Natural killer cell (primary cell): ENCODE measurements around the gene C16orf74. TPM values are rescaled to one million over a fixed set of nuclear protein-coding genes. Genes with fewer than 3 reads are reported as not detected.
A peak's percentile ranks its signal among the peaks of the same experiment; 100 is the strongest.

Experiments used
- ATAC-seq, 3 donors: fragments of 150-1000 bp in 2 of 3; fragments of 200-7000 bp in 1 of 3; cut with Tn5 transposase; 1 replicate in 1 of 3; 2 replicates in 2 of 3; pipeline ENCODE4 v1.10.0; 2021; ENCODE audit warnings: mild to moderate bottlenecking in 2 of 3, moderate library complexity in 2 of 3
- DNase-seq, 2 donors: peaks; one replicate each; pipeline versions ENCODE4 v3.0.0 to v3.0.0-alpha.2; 2013 to 2021; ENCODE audit warnings: mixed read lengths in 1 of 2
- H3K27ac ChIP-seq: one replicate; pipeline ENCODE4 v1.5.1; 2013; ENCODE audit warnings: mild to moderate bottlenecking, low read length
- H3K27me3 ChIP-seq: one replicate; pipeline ENCODE4 v1.6.1; 2013; ENCODE audit warnings: low read length; ENCODE audit not compliant: control insufficient read depth, insufficient read depth
- H3K36me3 ChIP-seq: one replicate; pipeline ENCODE4 v1.6.1; 2013; ENCODE audit warnings: low read length; ENCODE audit not compliant: control insufficient read depth, insufficient read depth
- H3K4me1 ChIP-seq: one replicate; pipeline ENCODE4 v1.6.1; 2013; ENCODE audit warnings: low read length; ENCODE audit not compliant: control insufficient read depth, insufficient read depth
- H3K4me3 ChIP-seq: one replicate; pipeline ENCODE4 v1.5.1; 2013; ENCODE audit warnings: low read length
- H3K9me3 ChIP-seq: one replicate; pipeline ENCODE4 v1.6.1; 2013; ENCODE audit warnings: low read length; ENCODE audit not compliant: control insufficient read depth, insufficient read depth
- H3K27ac Mint-ChIP-seq, 2 donors: one replicate each; pipeline ENCODE4 v1.8.0; 2022; ENCODE audit warnings: mild to moderate bottlenecking in 2 of 2, mixed read lengths in 2 of 2, moderate library complexity in 1 of 2
- H3K27me3 Mint-ChIP-seq, 2 donors: one replicate each; pipeline ENCODE4 v1.8.0; 2022; ENCODE audit warnings: low read depth in 2 of 2, mixed read lengths in 2 of 2
- H3K36me3 Mint-ChIP-seq: one replicate; pipeline ENCODE4 v1.8.0; 2022; ENCODE audit warnings: mixed read lengths
- H3K4me1 Mint-ChIP-seq, 2 donors: one replicate each; pipeline ENCODE4 v1.8.0; 2022; ENCODE audit warnings: mixed read lengths in 2 of 2
- H3K4me3 Mint-ChIP-seq: one replicate; pipeline ENCODE4 v1.8.0; 2022; ENCODE audit warnings: mild to moderate bottlenecking, moderate library complexity, mixed read lengths
- H3K9me3 Mint-ChIP-seq, 2 donors: one replicate each; pipeline ENCODE4 v1.8.0; 2022; ENCODE audit warnings: mixed read lengths in 2 of 2
- CTCF ChIP-seq: fragments of 200-600 bp; IDR thresholded peaks from one replicate; pipeline ENCODE4 v1.8.0; 2022; ENCODE audit warnings: antibody characterized with exemption
- WGBS: methylation state at CpG from one replicate; pipeline ENCODE4 v1.1.7; 2013; ENCODE audit warnings: missing lambda C conversion rate; ENCODE audit not compliant: insufficient coverage; 5-methylcytosine and 5-hydroxymethylcytosine counted together
- intact Hi-C: fragments of 100-400 bp; cut with micrococcal nuclease; formaldehyde crosslinking; loops from one replicate; pipeline ENCODE4 v1.14.2; 2022
- total RNA-seq, 4 donors: library from RNA; stranded (reverse); fragments of 120-200 nt in 1 of 4; gene quantifications; one replicate each; pipeline versions ENCODE4 v1.2.3 to v1.2.4, GENCODE V29; 2013 to 2022

C16orf74 gene
- total RNA-seq, 3 donors from 2014 or later (not counting 1 experiment from before 2014, with no cell fraction given): 0.71 to 2.2 (median 1.8) TPM

- H3K36me3 ChIP-seq: no peaks in the 10 kb centered on the region
- intact Hi-C loops: loop anchor here (5.0 to 10.0 kb wide), 3 partner anchors 65 to 422 kb away; no protein-coding TSS in a partner anchor
- Mint-ChIP-seq H3K4me1 (no peaks in the 10 kb centered on the region), H3K4me3 (no peak overlapping the region), H3K36me3 (no peaks in the 10 kb centered on the region), H3K9me3 (no peaks in the 10 kb centered on the region), H3K27me3 (peaks cover 6% of the 10 kb centered on the region in 2 donors), H3K27ac (no peak overlapping the region)
- no peak overlapping the region for H3K4me3 ChIP-seq
- H3K27me3 ChIP-seq: no peaks in the 10 kb centered on the region
- peaks cover 9% of the 10 kb centered on the region for H3K4me1 ChIP-seq
- no peak for TF ChIP-seq CTCF
- H3K9me3 ChIP-seq: no peaks in the 10 kb centered on the region
- 87% methylated on average over 11 of the region's 11 CpGs for WGBS
- H3K27ac ChIP-seq: no peak overlapping the region
- ATAC-seq: no peak
- no peak for DNase-seq
These were observed 31.1 kb downstream of the C16orf74 start for GRCh38 chr16:85719605-85720301.

DNA sequence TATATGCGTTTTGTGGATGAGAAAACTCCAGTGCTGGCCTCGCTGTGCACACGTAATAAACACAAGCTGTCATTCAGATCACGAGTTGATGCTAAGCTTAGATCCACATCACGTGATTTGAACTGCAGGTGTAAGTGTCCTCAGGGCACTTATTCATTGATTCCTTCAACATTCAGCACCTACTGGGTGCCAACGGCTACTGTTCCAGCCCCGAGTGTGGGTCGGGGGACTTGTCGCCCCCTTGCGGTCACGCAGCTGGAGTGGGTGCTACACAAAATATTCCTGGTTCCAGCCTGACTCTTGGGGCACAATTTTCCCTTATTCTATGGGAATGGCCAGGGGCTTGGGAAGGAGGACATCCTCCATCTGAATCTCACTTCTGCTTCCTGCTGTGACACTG, 32.2 kb downstream of the C16orf74 start:
- Histone ChIP-seq H3K27me3 (no peaks in the 10 kb centered on the region), H3K4me1 (peaks cover 9% of the 10 kb centered on the region), H3K27ac (no peak overlapping the region), H3K4me3 (no peak overlapping the region), H3K36me3 (no peaks in the 10 kb centered on the region), H3K9me3 (no peaks in the 10 kb centered on the region)
- Mint-ChIP-seq H3K27me3 (peaks cover 6% of the 10 kb centered on the region in 2 donors), H3K36me3 (no peaks in the 10 kb centered on the region), H3K4me3 (no peak overlapping the region), H3K9me3 (no peaks in the 10 kb centered on the region), H3K4me1 (no peaks in the 10 kb centered on the region), H3K27ac (no peak overlapping the region)
- intact Hi-C loops: loop anchor here (1.0 to 10.0 kb wide), 4 partner anchors 64 to 421 kb away; no protein-coding TSS in a partner anchor
- ATAC-seq (no peak), DNase-seq (peak in 1 of 2 donors; percentile 27)
- WGBS: 66% methylated on average over 11 of the region's 11 CpGs
- no peak for TF ChIP-seq CTCF

DNA sequence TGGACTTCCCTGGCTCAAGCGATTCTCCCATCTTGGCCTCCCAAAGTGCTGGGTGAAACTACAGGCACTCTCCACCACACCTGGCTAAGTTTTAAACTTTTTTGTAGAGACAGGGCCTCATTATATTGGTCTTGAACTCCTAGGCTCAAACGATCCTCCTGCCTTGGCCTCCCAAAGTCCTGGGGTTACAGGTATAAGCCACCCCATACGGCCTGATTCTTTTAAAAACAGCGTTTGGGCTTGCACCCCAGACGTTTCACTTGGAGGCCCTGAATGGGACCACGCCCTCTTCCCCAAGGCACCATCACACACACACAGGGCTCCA, 32.8 kb downstream of the C16orf74 start:
- no peak for ATAC-seq
- Mint-ChIP-seq H3K27me3 (peaks cover 6% of the 10 kb centered on the region in 2 donors), H3K4me3 (no peak overlapping the region), H3K27ac (no peak overlapping the region), H3K4me1 (no peaks in the 10 kb centered on the region), H3K36me3 (no peaks in the 10 kb centered on the region), H3K9me3 (no peaks in the 10 kb centered on the region)
- intact Hi-C loops: loop anchor here (1.0 to 10.0 kb wide), 4 partner anchors 63 to 421 kb away; no protein-coding TSS in a partner anchor
- H3K9me3 ChIP-seq: no peaks in the 10 kb centered on the region
- no peak overlapping the region for H3K27ac ChIP-seq
- TF ChIP-seq CTCF: no peak
- peaks cover 9% of the 10 kb centered on the region for H3K4me1 ChIP-seq
- no peak overlapping the region for H3K4me3 ChIP-seq
- no peak for DNase-seq
- WGBS: 47% methylated on average over 6 of the region's 6 CpGs
- H3K36me3 ChIP-seq: no peaks in the 10 kb centered on the region
- H3K27me3 ChIP-seq: no peaks in the 10 kb centered on the region
